Cerebellar nuclear complex (tissue), 1 donor: ENCODE data around the gene TRPT1.
A peak's percentile ranks its signal among the peaks of the same experiment; 100 is the strongest.

ENCODE experiments used
- DNase-seq, 2 experiments: peaks; one replicate each; lab custom pipeline; 2025; lab: John Stamatoyannopoulos, UW

The TRPT1 gene

GRCh38 chr11:64244966-64245365 lies 19.0 kb upstream of the TRPT1 start:
- no peak for DNase-seq

- DNase-seq, result no peak
Measured at GRCh38 chr11:64244107-64244506, 18.1 kb upstream of the TRPT1 start.

GRCh38 chr11:64243236-64243854 lies 17.4 kb upstream of the TRPT1 start:
- DNase-seq, result no peak

DNA sequence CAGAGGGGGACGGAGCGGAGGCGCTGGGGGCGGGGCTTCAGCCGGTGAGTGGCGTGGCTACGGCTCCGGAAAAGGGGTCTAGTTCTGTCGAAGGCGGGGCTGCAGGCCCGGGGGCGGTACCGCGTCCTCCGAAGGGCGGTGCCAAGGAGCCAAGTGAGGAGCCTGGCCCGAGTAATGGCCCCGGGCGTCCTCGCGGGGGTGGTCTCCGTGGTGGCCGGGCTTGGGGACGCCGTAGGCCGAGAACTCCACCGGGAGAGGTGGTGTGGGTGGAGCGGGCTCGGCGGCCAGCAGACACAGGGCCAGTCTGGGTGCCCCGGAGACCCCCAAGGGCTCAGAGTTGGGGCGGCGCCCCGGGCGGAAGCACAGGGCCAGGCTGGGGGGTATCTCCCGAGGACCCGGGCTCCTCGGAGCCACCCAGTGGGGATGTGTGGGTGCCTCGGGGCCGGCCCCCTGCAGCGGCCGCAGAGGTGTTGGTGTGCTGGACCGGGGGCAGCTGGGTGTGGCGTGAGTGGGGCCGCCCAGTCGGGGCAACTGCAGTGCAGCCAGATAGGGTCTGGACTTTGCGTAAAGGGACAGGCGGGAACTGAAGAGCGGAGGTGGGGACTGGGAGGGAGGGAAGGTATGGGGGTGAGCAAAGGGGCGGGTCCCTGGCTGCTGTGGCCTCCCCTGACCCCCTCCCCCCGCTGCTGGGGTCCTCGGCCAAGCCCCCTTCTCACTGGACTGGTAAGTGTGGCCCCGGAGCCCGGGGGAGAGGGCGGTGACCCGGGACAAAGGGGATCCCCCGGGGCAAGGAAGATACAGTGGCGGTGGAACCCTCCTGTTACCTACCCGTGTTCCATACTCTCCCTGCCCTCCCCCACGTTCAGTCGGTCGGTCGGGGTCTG lies 15.7 kb upstream of the TRPT1 start:
- DNase-seq, result no peak

- DNase-seq, result peak; percentile 98 to 99
Measured at GRCh38 chr11:64241241-64241490, 15.2 kb upstream of the TRPT1 start.

- peak; percentile 87 to 92 for DNase-seq
Measured at GRCh38 chr11:64240435-64241240, 14.7 kb upstream of the TRPT1 start, which contains the start of gene FKBP2. FKBP2 (plus strand) TSS chr11:64241095; CDS start chr11:64242388, 1,293 bp downstream.

DNA sequence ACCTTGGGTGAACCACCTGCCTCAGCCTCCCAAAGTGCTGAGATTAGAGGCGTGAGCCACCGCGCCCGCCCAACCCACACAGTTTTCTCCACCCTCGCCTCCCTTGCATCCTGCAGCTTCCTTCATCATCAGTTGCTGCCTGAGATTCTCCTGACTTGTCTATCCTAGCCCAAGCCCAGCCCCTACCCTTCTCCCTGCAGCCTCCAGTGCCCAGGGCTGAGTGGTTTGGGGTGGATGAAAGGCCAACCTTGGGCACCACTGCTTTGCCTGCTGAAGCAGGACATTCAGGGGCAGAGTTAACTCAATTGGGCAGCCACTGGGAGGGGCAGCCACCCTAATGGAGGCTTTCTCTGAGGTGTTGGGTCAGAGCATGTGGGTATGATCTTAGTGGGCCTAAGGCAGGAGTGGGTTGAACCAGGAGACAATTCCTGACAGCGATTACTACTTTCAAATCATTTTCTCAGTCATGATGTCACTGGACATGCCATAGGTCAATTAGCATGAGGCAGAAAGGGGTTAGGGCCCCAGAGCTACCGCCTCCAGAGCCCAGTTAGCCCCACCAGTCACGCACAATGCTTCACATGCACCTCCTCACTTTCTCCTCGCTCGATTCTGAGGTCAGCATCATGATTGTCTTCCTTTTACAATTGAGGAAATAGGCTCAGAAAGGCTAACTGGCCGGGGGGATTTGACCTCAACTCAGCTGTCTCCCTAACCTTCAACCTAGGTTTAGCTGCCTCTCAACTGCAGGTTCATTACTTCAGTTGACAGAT lies 13.9 kb upstream of the TRPT1 start:
- DNase-seq, result no peak

GRCh38 chr11:64238999-64239398 lies 13.0 kb upstream of the TRPT1 start:
- DNase-seq, result no peak

DNA sequence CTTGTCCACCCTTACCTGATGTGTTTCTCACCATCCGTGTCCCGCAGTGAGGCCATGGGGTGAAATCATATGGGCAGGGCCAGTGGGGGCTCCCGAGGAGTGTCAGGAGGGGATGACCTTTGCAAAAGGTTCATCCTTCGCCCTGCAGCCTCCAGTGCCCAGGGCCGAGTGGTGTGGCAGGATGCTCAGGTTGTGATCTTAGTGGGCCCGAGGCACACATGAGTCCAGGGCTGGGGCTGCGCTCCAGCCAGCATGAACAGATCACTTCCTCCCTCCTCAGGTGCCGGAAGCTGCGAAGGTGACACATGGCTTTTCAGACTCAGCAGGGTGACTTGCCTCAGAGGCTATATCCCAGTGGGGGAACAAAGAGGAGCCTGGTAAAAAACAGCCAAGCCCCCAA lies 12.1 kb upstream of the TRPT1 start:
- DNase-seq, result no peak

DNA sequence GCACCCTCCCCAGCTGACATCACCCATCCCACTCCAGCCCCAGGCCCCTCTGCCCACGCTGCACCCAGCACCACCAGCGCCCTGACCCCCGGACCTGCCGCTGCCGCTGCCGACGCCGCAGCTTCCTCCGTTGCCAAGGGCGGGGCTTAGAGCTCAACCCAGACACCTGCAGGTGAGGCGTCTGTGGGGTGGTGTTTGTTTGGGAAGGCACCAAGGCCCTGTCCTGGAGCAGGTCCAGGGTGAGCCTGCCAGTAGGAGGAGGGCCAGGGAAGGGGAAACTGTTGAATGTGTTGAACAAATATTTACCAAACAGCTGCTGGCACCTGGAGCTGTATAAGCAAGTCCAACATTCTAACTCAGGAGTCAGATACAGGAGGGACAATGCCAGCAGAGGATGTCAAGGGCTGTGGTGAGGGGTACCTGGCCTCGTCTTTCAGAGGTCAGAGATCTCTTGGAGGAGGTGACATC lies 11.5 kb upstream of the TRPT1 start:
- DNase-seq, result no peak

DNA sequence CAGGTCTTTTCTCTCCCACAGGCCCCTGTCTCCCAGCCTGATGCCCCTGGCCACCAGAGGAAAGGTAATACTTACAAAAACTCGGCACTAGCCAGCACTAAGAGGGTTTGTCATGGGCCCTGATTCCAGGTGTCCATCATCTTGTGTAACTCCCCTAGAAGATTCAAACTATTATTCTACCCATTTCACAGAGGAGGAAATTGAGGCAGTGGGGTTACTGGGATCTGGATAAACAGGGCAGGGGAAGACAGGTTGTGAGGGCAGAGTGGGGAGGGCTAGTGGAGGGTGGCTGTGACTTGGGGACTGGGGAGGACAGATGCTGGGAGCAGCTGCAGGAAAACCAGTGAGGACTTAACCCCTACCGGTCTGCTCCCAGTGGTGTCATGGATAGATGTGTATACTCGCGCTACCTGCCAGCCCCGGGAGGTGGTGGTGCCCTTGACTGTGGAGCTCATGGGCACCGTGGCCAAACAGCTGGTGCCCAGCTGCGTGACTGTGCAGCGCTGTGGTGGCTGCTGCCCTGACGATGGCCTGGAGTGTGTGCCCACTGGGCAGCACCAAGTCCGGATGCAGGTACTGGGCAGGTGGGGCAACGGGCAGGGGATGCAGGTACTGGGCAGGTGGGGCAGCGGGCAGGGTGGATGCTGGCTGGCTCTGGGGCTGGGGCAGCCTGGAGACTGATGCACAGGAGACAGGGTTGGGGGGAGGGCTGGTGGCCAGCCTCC lies 9.6 kb upstream of the TRPT1 start:
- no peak for DNase-seq

GRCh38 chr11:64234647-64235379 lies 8.8 kb upstream of the TRPT1 start:
- no peak for DNase-seq

DNA sequence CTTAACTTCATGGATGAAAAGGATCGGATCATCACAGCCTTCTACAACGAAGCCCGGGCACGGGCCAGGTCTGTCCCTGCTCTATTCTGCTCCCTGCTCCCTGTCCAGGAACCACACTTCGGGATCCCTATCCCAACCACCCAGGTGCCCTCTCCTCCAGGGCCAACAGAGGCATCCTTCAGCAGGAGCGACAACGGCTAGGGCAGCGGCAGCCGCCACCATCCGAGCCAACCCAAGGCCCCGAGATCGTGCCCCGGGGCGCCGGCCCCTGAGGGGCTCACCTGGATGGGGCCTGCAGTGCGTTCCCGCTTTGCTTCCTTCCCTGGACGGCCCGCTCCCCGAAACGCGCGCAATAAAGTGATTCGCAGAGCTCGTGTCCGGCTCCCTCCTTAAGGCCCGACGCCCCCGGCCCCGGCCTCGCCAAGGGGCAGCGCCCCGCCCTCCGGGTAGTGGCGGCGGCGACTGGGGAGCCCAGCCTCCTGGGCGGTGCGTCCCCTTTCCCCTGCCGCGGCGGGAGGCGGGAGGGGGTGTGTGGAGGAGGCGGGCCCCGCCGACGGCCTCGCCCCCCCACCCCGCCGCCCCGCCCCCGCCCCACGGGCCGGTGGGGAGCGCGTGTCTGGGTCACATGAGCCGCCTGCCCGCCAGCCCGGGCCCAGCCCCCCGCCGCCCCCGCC lies 8.1 kb upstream of the TRPT1 start, which contains the start of gene VEGFB:
VEGFB (plus strand) TSS at position 672 of the 674 bp plus-strand sequence. CDS start 250 bp downstream, outside the sequence.
- no peak for DNase-seq

DNA sequence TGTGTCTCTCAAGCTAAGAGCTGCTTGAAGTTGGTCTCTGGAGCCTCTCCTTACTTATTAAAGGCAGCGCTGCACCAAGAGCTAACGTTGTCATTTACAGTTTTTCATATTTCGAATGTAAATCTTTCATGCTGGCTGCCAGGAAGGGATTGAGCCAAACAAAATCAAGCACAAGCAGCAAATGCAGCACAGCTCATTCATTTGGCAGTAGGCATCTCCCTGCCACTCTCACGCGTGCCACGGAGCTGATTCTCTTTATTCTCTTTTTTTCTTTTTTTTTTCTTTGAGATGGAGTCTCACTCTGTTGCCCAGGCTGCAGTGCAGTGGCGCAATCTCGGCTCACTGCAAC lies 7.0 kb upstream of the TRPT1 start:
- DNase-seq, result no peak

DNA sequence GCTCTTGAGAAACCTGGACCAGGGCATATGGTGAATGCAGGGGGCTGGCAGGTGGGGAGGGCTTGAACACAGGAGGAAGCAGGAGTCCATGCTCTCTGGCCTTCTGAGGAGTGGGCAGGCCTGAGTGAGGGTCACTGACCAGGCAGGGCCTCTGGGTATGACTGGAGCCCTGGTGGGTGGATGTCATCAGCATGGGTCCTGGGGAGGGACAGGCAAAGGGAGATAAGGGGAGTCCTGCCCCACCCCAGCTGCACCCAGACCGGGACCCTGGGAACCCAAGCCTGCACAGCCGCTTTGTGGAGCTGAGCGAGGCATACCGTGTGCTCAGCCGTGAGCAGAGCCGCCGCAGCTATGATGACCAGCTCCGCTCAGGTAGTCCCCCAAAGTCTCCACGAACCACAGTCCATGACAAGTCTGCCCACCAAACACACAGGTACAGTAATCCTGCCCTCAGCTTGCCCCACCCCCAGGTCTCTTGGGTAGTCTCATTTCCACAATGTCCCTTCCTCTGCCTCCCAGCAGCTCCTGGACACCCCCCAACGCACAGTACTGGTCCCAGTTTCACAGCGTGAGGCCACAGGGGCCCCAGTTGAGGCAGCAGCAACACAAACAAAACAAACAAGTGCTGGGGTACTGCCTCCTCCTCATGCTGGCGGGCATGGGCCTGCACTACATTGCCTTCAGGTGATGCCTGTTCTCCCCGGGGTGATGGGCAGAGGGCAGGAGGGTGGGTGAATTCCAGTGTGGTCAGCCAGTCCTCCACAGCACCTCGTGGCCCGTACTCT lies 6.4 kb upstream of the TRPT1 start:
- no peak for DNase-seq

GRCh38 chr11:64231546-64231945 lies 5.6 kb upstream of the TRPT1 start:
- DNase-seq, result no peak

- no peak for DNase-seq
Measured at GRCh38 chr11:64230985-64231365, 5.0 kb upstream of the TRPT1 start.

- DNase-seq, result peak; percentile 82 to 95
Measured at GRCh38 chr11:64230171-64230984, 4.4 kb upstream of the TRPT1 start, which contains the start of gene DNAJC4. DNAJC4 (plus strand) TSS chr11:64230548; CDS start chr11:64230855, 307 bp downstream.
